ENCODE results near the gene DISC1.

DNA sequence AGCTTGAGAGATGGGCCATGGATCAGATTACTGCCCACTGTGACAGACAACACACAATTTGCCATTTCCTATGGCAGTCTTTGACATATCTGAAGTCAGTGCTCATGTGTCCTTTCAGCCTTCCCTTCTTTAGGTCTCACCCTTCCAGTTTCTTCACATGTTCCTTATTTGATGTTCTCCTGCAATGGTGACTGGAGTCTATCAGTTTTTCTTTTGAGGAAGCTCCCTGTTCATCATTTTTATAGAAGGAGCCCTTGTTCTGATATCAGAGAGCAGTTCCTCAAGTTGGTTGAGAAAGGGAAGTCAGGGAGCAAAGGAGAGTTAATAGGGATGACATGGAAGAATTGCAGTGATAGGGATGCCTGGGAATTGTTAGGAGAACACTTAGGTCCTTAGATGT, 42.2 kb downstream of the DISC1 start:
- no peak for TF ChIP-seq POLR2A (IDR thresholded peaks at IDR 0.05)
- TF ChIP-seq CTCF (IDR thresholded peaks at IDR 0.05), result no peak
